Stimulated activated naive CD4-positive, alpha-beta T cell (primary cell): ENCODE data around the gene SND1.

Source experiments
- DNase-seq, 6 experiments: peaks; one replicate each; lab custom pipeline; 2025; lab: John Stamatoyannopoulos, UW

SND1 gene

GRCh38 chr7:127934711-127935110 is 282.7 kb downstream of the SND1 start:
- DNase-seq: no peak

DNA sequence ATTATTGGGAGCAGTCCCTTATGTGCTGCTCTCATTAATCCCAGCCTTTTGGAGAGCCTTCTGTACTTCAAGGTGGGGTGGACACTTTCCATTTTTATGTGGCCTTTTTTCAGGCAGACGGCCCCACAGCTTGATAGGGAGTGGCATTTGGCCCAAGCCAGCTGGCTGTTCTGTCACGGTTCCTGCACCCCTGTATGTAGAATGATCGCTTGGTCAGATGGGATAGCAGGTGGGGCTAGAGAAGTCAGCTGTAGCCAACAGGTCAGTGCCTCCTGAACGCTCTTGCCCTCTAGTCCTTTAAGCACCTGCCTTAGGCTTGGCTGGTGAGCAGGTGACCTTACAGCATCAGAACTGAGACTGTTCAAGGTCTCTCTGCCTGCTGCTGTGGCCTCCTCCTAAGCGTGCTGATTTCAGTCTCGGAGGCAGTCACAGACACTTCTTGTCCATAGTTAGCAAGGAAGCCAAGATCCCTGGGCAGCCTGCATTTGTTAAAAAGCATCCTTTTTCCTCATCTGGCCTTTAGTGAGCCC is 283.9 kb downstream of the SND1 start:
- no peak for DNase-seq

- DNase-seq: no peak
Observed at GRCh38 chr7:127937066-127937680, 285.2 kb downstream of the SND1 start.

DNA sequence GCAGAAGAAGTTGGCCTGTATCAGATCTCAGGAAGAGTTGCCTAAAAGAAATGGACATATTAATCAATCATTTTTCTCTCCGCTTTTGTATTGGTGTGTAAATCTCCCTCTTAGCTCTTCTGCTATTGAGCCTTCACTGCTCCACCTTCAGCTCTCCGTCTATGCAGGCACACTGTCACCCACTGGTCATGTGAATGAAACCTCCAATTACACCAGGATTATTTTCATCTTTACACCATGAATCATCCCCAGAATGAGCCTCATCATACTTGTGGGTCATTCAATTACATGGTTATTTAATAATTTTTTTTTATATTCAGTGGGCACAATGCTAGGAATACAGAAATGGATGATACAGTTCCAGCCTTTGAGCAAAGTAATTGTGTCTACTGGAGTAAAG is 286.6 kb downstream of the SND1 start:
- no peak for DNase-seq

DNA sequence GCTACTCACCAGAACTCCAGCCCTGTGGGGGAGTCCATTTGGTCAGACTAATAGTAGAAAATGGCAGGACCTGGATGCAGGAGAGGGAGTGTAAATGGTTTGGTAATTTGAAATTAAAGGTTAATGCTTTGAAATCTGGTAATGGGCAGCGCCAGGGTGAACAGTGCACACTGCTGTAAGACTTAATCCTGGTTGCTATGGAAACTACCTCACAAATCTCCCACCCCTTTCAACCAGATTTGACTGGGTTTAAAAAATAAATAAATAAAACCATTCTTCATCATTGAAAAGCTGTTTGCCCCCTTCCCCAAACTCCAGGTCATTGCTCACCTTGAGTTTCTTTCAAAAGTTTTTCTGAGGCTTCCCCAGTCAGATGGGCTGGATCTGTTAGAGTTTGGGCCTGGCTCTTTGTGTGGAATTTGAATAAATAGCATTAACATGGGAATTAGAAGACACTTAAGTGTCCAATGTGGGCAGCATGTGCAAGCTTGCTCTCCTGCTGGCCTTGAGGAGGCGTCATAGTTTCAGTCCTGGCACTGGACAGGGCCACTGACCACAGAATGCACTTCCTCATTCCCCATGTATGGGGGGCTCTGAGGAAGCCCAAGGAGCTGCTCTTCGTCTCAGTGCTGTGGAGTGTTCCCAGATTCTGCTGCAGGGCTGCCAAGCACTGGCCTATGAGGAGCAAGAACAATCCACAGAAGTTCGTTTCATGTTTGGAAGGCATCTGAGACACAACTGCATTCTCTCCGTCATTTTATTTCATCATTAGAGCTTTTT is 288.6 kb downstream of the SND1 start:
- DNase-seq: no peak

DNA sequence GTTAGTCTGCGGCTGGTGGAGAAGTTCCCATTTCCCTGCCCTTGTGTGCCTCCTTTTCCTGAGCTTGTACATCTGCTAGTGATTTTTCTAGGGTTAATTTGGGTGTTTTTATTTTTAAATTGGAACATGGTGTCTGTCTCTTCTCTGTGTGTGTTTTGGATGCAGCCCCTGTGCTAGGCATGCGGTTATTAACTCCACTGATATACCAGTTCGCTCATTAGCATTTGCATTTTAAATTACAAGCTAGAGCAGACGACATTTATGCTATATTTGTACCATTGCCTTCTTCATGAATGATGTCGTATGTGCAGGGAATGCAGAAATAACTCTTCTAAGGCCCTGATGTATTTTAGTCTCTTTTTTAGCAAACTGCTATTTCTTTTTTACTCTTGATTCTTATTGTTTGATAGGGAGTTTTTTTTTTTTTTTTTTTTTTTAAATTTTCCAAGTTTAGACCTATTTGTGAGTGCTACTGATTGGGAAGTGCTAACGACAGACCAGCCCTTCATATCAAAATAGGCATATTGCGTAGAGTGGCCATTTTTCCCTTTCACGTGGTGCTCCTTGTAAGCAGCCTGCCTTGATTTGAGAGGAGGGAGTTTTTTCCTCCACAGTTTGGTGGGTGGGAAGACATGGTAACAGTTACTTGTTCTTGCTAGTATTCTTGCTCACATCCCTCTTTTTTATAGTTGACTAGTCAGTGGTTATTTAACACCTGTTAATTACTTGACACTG is 289.6 kb downstream of the SND1 start:
- no peak for DNase-seq

DNA sequence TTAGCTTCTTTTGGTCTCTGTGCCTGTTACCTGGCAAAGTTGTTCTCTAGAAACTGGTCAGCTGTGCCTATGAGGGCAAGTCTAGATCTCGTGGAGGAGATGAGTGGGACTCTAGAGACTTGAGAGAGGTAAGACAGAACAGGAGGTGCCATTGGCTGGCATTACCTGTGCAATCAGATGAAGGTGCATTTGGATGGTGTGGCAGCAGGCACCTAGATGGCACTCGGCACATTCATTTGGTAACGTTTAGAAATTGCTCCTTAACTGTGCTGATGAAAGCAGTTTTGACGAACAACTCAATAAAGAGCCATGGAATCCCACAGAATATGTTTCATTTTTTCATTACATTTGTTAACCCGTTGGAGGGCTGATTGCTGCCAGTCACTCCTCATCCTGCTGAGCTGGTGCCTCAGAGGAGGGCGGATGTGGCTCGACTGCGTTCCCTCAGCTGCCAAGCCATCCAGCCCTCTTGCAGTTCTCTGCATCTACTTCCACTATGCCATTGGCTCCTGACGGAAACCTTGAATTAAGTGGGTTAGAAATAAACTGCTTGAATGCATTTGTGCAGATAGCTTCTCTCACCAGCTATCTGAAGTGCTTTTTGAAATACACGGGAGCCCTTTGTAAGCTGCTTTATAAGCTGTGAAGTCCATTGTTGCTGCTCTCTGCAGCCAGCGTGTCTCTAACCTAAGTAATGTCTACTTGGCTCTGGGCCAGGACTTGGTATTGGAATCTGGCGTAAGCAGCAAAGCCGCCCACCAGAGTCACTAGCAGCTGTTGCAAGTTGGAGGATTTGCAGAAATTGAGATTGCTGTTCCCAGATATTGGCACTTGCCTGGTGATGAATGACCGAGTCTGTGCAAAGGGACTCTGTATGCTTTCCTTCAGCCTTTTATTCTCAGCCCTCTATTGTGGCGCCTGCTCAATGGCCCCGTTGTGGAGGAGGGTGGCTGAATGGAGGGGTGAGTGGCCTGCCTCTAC is 291.8 kb downstream of the SND1 start:
- DNase-seq: no peak

- DNase-seq: no peak
Observed at GRCh38 chr7:127946111-127946510, 294.1 kb downstream of the SND1 start.

DNA sequence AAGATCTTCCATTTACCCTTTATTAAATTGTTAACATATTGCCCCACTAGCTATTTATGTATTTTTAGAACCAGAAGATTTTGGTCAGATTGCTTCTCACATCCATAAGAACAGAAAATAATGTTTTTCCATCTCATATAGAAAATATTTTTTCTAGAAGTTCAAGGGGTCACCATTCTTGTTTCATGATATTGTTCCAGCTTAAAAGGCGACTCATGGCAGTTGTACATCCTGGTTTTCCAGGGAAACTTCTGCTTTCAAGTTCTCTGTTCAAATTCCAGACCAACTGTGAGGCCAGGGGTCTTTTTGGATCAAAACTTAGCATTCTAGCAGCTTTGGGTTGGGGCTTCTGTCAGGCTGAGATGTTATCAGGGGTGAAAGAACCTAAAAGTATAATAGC is 294.9 kb downstream of the SND1 start:
- DNase-seq: no peak

- no peak for DNase-seq
Observed at GRCh38 chr7:127948312-127948711, 296.3 kb downstream of the SND1 start.

DNA sequence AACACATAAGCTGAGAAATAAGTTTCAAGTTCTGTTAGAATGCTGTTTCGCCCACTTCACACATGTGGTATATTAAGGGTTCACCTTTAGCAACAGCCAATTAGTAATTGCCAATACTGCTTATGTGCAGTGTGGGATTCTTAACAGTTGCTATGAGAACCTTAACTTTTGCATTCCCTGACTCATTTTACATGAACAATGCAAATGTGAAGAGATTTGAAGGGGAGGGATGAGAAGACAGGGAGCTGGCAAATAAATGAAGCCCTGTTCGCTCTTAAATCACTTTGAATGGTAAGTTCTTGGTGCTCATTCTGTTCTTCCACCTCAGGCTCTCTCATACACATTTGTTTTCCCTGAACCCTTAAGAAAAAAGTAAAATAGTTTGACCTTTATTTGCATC is 296.9 kb downstream of the SND1 start:
- DNase-seq: no peak

DNA sequence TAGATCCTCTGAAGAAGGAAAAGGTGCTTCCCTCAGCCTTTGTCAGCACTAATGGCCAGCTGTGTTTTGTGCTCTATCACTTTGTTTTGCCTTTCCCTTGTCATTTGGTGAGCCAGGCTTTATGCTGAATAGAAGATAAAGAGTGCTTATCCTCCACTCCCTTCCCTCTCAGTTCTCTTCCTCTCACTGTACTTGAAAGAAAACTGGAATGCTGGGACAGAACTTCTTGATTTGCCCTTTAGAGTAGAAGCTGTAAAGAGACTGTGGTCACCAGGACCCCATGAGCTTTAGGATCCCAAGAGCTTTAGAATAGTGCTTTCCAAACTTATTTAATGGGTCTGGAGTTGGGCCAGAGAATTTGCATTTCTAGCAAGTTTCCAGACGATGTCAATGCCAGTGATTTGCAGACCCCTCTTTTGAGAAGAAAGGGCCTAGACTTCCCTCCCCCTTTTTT is 297.8 kb downstream of the SND1 start:
- no peak for DNase-seq

GRCh38 chr7:127950233-127950935 is 298.4 kb downstream of the SND1 start:
- DNase-seq: no peak

DNA sequence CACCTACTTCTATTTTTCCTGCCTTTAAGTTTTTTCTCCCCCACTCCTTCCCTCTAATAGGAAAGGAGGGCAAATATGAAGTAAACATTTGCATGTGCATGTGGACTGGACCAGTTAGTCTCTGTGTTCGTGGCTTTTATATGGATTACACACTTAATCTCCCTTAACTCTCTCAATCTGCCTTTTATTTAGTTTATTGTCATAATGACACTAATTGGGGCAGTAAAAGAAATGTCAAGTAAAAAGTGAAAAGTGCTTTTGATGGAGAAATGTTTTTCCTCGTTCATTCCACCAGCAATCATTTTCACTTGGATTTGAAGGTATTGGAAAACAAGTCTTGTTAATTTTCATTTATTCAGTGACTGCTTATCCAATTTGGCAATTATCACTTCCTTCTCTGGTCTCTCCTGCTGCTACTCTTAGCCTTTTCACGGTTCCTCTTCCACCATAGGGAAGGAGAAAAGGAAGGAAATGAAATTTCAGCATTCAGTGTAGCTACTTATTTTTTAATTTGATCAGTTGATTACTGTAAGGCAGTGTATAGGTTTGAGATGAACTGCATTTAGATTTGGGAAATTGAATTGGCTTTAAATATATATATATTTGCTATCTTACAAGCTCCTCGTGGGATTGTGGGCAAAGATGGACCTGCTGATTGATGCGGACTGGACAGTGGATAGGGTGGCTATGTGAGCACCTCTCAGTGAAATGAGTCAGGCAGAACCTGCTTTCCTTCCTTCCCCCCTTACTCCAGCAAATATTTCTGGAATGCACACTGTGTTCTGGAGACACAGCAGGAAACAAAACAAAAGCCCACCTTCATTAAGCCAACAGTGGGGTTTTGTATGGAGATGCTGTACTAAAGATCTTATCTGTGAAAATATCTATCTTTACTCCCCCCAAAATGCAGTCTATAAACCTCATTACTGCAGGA is 301.7 kb downstream of the SND1 start:
- no peak for DNase-seq

GRCh38 chr7:127954357-127954748 is 302.4 kb downstream of the SND1 start:
- DNase-seq: no peak

- DNase-seq: no peak
Observed at GRCh38 chr7:127955051-127955531, 303.1 kb downstream of the SND1 start.

DNA sequence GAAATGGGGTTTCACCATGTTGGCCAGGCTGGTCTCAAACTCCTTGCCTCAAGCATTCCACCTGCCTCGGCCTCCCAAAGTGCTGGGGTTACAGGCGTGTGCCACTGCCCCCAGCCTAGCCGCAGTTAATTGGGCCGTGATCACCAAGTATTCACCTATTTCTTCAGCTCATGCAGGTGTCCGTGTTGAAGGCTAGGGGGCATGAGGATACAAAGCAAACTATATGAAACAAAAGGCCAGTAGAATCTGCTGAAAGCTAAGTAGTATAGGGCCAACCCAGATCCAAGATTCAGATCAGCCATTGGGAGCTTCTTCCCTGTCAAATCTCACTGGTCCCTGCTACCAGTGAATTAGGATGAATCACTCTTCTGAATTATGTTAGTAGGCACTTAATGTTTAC is 305.9 kb downstream of the SND1 start:
- no peak for DNase-seq

DNA sequence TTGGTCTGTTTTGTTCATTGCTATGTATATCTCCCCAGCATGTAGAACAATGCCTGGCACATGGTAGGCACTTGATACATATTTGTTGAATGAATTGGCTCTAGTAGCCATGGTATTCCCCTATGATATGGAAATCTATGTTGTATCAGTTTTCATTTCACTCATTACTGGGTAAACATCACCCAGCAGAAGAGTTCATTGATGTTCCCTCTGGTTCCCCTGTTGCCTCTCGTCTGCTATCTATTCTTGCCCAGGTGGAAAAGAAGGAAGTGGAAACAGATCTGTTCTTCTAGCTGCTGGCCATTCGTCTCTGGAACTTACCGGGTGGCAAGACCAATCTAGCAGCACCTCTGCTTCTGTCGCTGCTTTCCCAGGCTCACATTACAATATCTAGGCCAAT is 307.8 kb downstream of the SND1 start:
- no peak for DNase-seq

- DNase-seq: no peak
Observed at GRCh38 chr7:127961786-127962453, 309.9 kb downstream of the SND1 start.
